NCI-H226 (cell line): ENCODE results near the gene HOXC10.

Experiments
- DNase-seq: peaks from one replicate; pipeline ENCODE4 v3.0.0-alpha.2; 2015

The HOXC10 gene

DNA sequence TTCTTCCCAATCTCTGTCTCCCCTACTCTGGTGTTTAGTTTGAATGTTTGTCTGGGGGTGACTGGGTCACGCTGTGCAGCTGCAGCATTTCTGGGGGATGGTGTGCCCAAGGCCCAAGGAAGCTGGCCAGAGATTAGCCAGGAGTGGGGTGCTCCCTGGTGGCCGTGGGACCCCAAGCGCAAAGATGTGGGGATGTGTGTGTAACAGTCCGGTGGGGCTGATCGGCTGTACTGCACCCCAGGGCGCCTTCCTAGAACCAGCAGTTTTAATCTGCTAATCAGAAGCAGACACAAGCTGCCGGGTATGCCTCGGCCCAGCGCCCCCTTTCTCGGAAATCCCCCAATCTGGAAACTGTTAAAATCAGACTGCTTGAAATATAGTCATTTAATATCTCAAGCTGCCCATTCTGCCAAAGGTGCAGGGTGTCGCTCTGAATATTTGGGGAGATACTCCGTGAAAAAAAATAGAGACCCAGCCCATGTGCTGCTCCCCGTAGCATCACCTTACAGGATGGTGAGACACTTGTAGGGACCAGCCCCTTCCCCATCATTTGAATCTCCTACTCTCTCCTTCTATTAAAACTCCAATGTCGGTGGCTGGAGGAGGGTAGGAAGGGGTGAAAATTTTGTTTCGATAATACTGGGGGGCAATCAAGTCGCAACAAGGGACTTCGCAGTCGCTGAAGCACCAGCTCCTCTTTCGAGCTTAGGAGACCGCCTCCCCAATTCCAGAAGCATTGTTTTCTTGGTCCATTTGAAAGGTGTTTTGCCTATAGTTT lies 19.3 kb downstream of the HOXC10 start:
- DNase-seq: no peak

- DNase-seq: no peak
Measured at GRCh38 chr12:54004841-54005530, 20.0 kb downstream of the HOXC10 start.

GRCh38 chr12:54005531-54005852 lies 20.5 kb downstream of the HOXC10 start:
- no peak for DNase-seq

GRCh38 chr12:54005853-54006558 lies 21.1 kb downstream of the HOXC10 start:
- peak; percentile 72 for DNase-seq

DNA sequence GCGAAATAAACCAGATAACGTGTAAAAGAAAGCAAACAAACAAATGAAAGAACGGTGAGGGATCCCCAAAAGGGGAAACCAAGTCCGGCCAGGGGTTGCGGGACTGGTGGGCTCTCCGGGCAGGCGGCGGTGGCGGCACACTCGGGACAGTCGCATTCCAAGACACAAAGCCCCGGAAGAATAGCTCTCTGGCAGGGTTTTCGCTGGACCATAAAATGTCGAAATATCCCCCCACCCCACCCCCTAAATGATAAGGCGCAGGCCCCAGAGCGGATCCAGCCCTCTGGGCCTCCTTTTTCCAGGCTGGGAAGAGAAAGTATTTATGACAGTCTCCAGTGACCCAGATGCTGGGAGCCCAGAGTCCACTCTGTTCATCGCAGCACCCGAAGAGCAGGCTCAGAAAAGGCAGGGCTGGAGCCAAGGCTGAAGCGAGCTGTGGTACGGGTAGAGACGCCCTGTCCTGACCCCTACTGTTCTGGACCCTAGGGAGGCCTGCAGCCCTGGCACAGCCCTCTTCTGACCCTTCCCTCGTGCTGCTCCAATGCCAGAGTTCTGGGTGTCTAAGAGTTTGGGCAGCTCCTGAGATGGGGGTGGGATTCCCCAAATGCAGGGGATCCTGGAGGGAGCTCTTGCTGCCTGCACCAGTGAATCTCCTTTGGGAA lies 21.7 kb downstream of the HOXC10 start:
- DNase-seq: no peak

- no peak for DNase-seq
Measured at GRCh38 chr12:54007538-54008259, 22.8 kb downstream of the HOXC10 start.

- DNase-seq: no peak
Measured at GRCh38 chr12:54008260-54008552, 23.3 kb downstream of the HOXC10 start.

DNA sequence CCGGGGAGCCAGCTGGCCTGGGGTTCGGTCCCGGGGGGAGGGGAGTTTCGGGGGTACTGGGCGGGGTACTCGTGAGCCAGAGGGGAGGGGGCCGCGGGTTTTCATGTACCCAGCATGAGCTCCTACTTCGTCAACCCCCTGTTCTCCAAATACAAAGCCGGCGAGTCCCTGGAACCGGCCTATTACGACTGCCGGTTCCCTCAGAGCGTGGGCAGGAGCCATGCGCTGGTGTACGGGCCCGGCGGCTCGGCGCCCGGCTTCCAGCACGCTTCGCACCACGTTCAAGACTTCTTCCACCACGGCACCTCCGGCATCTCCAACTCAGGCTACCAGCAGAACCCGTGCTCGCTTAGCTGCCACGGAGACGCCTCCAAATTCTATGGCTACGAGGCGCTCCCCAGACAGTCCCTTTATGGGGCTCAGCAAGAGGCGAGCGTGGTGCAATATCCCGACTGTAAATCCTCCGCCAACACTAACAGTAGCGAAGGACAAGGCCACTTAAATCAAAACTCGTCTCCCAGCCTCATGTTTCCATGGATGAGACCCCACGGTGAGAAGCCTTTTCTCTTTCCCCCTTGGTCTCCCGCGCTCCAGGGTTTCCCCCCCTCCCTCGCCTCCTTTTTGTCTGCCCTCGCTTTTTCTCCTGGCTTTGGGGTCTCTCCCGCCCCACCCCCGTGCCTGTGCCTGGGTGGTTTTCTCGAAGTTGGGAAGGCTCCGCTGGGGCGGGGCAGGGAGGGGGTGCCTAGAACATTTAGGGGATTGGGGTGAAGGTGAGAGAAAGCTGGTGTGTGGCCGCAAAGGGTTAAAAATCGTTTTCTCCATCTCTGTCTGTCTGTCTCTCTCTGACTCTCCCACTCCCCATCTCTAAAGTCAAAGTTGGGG lies 24.5 kb downstream of the HOXC10 start:
- DNase-seq: no peak

- no peak for DNase-seq
Measured at GRCh38 chr12:54010053-54010971, 25.4 kb downstream of the HOXC10 start.

DNA sequence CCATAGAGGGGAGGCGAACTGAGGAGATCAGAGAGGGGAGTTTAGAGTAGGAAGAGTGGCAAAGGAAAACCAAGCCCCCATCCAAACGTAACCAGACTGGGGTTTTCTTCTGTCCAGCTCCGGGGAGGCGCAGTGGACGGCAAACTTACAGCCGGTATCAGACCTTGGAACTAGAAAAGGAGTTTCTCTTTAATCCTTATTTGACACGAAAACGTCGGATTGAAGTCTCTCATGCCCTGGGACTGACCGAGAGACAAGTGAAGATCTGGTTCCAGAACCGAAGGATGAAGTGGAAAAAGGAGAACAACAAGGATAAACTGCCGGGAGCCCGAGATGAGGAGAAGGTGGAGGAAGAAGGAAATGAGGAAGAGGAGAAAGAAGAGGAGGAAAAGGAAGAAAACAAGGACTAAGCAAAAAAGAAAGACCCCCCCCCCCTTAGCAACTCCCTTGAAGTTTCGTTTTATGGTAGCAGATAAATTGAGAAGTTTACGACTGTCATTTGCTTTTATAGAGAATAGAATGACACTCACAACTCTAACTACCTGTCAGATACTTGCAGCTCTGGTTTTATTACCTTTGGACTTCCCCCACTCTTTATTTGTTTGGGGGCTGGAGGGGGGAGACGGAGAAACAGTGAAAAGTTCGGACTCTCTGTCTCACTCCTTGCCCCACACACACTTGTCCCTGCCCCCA lies 26.2 kb downstream of the HOXC10 start:
- DNase-seq: no peak

- DNase-seq: no peak
Measured at GRCh38 chr12:54011665-54012532, 27.0 kb downstream of the HOXC10 start.

- no peak for DNase-seq
Measured at GRCh38 chr12:54012631-54013409, 27.9 kb downstream of the HOXC10 start.

GRCh38 chr12:54014377-54015017 lies 29.6 kb downstream of the HOXC10 start:
- no peak for DNase-seq

- DNase-seq: no peak
Measured at GRCh38 chr12:54015018-54015931, 30.3 kb downstream of the HOXC10 start.

- DNase-seq: no peak
Measured at GRCh38 chr12:54016051-54016450, 31.1 kb downstream of the HOXC10 start.

DNA sequence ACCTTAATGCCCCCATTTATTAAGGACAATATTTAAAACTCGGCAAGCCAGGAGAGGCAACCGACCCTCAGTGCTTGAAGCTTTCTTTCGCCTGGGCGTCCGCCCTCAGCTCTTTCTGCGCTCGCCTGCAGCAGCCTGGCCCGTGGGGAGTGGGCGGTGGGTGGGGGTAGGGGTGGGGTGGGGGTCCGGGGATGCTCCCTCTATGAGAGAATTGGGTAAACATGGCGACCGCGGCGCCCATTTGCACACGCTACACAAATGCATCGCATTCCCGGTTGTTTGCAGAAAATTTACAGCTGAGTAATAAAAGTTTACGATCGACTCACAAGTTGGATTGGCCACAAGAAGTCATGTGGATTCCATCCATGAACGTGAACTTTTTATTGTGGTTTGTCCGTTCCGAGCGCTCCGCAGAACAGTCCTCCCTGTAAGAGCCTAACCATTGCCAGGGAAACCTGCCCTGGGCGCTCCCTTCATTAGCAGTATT lies 31.6 kb downstream of the HOXC10 start:
- peak; percentile 78 for DNase-seq
